ENCODE results near the gene AGT. TPM values are rescaled to one million over a fixed set of nuclear protein-coding genes. Genes with fewer than 3 reads are reported as not detected.

The AGT gene
- total RNA-seq, result 0.12 TPM

GRCh38 chr1:230713915-230714764 is at the start of gene AGT:
TSS of gene AGT (minus strand) at chr1:230714122. CDS start at chr1:230710823, 3,299 bp downstream.
- ATAC-seq, result peak; percentile 24

- ATAC-seq, result no peak
These were observed 47.7 kb upstream of the AGT start for GRCh38 chr1:230761443-230762167.

GRCh38 chr1:230760360-230760827 is 46.5 kb upstream of the AGT start:
- ATAC-seq, result no peak

GRCh38 chr1:230759369-230760065 is 45.6 kb upstream of the AGT start:
- ATAC-seq, result no peak

GRCh38 chr1:230758709-230759368 is 44.9 kb upstream of the AGT start:
- ATAC-seq, result no peak

- no peak for ATAC-seq
These were observed 44.2 kb upstream of the AGT start for GRCh38 chr1:230757856-230758708.

GRCh38 chr1:230754796-230755195 is 40.9 kb upstream of the AGT start:
- no peak for ATAC-seq

- peak; percentile 72 for ATAC-seq
These were observed 39.8 kb upstream of the AGT start for GRCh38 chr1:230753586-230754251.

- ATAC-seq, result no peak
These were observed 39.3 kb upstream of the AGT start for GRCh38 chr1:230753191-230753585.

GRCh38 chr1:230752407-230752806 is 38.5 kb upstream of the AGT start:
- no peak for ATAC-seq

GRCh38 chr1:230750986-230751625 is 37.2 kb upstream of the AGT start:
- no peak for ATAC-seq

GRCh38 chr1:230750576-230750975 is 36.7 kb upstream of the AGT start:
- no peak for ATAC-seq

- ATAC-seq, result no peak
These were observed 35.7 kb upstream of the AGT start for GRCh38 chr1:230749635-230750034.

GRCh38 chr1:230749150-230749549 is 35.2 kb upstream of the AGT start:
- no peak for ATAC-seq

- no peak for ATAC-seq
These were observed 34.2 kb upstream of the AGT start for GRCh38 chr1:230747890-230748800.

GRCh38 chr1:230747127-230747730 is 33.3 kb upstream of the AGT start, which contains the start of gene CAPN9:
TSS of gene CAPN9 (plus strand) at chr1:230747388. CDS start at chr1:230747497, 109 bp downstream.
- ATAC-seq, result no peak

- no peak for ATAC-seq
These were observed 32.7 kb upstream of the AGT start for GRCh38 chr1:230746617-230747016.

- no peak for ATAC-seq
These were observed 31.1 kb upstream of the AGT start for GRCh38 chr1:230745071-230745470.

- ATAC-seq, result no peak
These were observed 30.5 kb upstream of the AGT start for GRCh38 chr1:230744382-230744781.

Measured in esophagus mucosa (tissue), 1 donor.